DND-41 (cell line): ENCODE results near the gene SOAT2.
"Not testable (repeated sequence)": the region's sequence is repeated elsewhere in the genome, so short reads cannot be mapped to it uniquely, and the experiment has no call there.

Experiments
- CTCF ChIP-seq: IDR thresholded peaks from 2 replicates; pipeline ENCODE4 v1.5.1; 2012; ENCODE audit warnings: borderline replicate concordance, low read length, moderate library complexity, mild to moderate bottlenecking; ENCODE audit not compliant: poor library complexity, severe bottlenecking; ENCODE audit errors: extremely low read depth
- EZH2 ChIP-seq: IDR thresholded peaks from 3 replicates; pipeline ENCODE4 v1.6.1; 2012; ENCODE audit warnings: borderline replicate concordance, low read depth, mild to moderate bottlenecking, moderate library complexity, low read length, inconsistent platforms; ENCODE audit not compliant: severe bottlenecking

GRCh38 chr12:53094796-53095595, 8.3 kb upstream of the SOAT2 start:
- TF ChIP-seq CTCF, EZH2: not testable (repeated sequence)
